Activated CD8-positive, alpha-beta memory T cell treated with anti-CD3 and anti-CD28 coated beads, Interleukin-2, amount 50 U/mL, for 48 hours (primary cell): ENCODE measurements around the gene CD164L2.

Experiments
- DNase-seq: peaks from one replicate; pipeline ENCODE4 v3.0.0-alpha.2; 2020

The CD164L2 gene

GRCh38 chr1:27361044-27361402, 22.1 kb downstream of the CD164L2 start:
- DNase-seq, result no peak

GRCh38 chr1:27360159-27361043, 22.7 kb downstream of the CD164L2 start:
- DNase-seq, result peak; percentile 66

- no peak for DNase-seq
These were observed 23.3 kb downstream of the CD164L2 start for GRCh38 chr1:27359822-27360158.

GRCh38 chr1:27358928-27359313, 24.2 kb downstream of the CD164L2 start:
- DNase-seq, result no peak

- no peak for DNase-seq
These were observed 24.9 kb downstream of the CD164L2 start for GRCh38 chr1:27358038-27358927.

GRCh38 chr1:27357281-27358037, 25.7 kb downstream of the CD164L2 start:
- DNase-seq, result peak; percentile 95

- DNase-seq, result peak; percentile 77
These were observed 26.4 kb downstream of the CD164L2 start for GRCh38 chr1:27356619-27357280.

GRCh38 chr1:27356277-27356618, 26.9 kb downstream of the CD164L2 start:
- DNase-seq, result no peak

GRCh38 chr1:27355683-27356082, 27.4 kb downstream of the CD164L2 start:
- DNase-seq, result no peak

GRCh38 chr1:27353629-27354028, 29.5 kb downstream of the CD164L2 start:
- DNase-seq, result no peak

GRCh38 chr1:27353166-27353565, 30.0 kb downstream of the CD164L2 start:
- no peak for DNase-seq

GRCh38 chr1:27351541-27352107, 31.5 kb downstream of the CD164L2 start:
- DNase-seq, result no peak

- DNase-seq, result no peak
These were observed 32.2 kb downstream of the CD164L2 start for GRCh38 chr1:27350663-27351540.

- no peak for DNase-seq
These were observed 33.1 kb downstream of the CD164L2 start for GRCh38 chr1:27349784-27350662.

GRCh38 chr1:27348861-27349783, 34.0 kb downstream of the CD164L2 start:
- DNase-seq, result no peak

- DNase-seq, result no peak
These were observed 36.0 kb downstream of the CD164L2 start for GRCh38 chr1:27346991-27347624.

GRCh38 chr1:27346357-27346756, 36.8 kb downstream of the CD164L2 start:
- DNase-seq, result no peak

- no peak for DNase-seq
These were observed 37.9 kb downstream of the CD164L2 start for GRCh38 chr1:27345272-27345671.

GRCh38 chr1:27343639-27344025, 39.5 kb downstream of the CD164L2 start:
- no peak for DNase-seq
